GM18508 (cell line): ENCODE data around the gene GSK3B.

Source experiments
- ATAC-seq: cut with Tn5 transposase; IDR thresholded peaks from one replicate; pipeline ENCODE4 v1.9.1; 2021; ENCODE audit warnings: moderate number of reproducible peaks; ENCODE audit not compliant: insufficient read depth, unreplicated experiment

GSK3B gene

DNA sequence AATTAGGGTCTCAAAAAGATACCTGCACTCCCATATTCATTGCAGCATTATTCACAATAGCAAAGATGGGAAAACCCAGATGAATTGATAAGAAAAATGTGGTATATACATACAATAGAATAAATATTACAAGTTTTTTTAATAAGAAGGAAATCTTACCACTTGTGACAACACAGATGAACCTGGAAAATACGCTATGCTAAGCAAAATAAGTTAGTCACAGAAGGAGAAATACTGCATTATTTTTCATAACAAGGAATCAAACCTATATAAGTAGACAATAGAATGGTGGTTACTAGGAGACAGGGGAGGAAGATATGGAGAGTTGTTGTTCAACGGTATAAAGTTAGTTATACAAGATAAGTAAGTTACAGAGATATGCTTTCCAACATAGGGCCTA lies 130.0 kb downstream of the GSK3B start:
- ATAC-seq = no peak

DNA sequence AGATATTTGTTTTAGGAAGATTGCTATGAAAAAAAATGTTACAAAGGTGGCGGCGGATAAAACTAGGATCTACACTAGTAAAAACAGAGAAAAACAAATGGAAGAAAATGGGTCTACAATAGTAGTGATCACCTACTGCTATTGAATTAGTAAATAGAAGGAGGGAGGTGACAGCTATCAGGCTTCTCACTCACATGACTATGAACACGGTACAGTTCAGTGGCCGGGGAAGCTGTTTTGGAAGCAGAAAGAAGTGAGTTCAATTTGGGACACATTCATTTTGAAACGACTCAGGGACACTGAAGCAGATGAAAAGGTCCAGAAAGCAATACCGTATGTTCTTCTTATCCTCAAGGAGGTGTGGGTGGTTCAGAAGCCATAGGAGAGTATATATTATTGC lies 138.3 kb downstream of the GSK3B start:
- ATAC-seq = no peak

DNA sequence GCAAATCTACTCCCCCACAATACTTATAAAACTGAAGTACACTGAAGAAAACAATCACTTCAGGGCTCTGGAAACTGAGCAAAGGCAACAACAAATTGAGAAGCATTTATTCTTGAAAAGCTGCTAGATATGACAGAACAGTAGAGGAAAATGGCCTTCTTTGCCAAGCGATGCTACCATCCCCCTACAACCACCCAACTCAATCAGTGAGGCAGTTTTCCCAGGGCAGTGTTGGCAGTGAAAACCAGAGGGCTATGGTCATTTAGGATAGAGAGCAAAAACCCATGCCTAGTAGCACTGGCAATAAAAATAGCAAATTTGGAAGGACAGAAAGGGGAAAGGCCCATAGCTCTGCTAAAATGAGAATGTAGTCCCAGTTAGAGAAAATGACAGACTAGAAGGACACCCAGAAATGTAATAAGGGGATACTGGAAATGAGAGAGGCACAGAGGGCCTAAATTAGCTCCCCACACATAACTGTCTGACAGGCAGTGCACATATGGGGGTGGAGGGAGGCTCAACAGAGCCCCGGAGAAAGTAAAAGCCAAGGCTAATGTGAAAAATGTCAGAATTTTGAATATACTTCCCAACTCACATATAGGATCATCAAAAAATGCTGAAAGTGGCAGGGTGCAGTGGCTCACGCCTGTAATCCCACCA lies 143.5 kb downstream of the GSK3B start:
- ATAC-seq = no peak

DNA sequence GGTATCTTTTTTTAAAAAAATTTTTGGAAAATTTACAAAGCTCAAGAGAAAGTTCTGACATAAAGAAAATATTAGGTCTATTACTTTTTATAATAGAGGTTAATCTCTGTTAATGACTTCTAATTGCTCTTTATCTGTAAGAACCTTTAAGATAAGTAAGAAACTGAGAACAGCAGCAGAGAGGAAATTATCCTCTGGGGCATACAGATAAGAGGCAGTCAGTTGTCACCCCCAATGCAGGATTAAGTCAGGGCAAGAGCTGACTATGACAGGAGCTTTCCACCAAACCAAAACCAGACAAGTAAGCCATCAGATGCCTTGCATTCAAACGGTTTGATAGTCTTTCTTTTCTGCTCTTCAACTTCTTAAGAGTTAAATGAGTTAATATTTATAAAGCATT lies 149.0 kb downstream of the GSK3B start:
- ATAC-seq = no peak

DNA sequence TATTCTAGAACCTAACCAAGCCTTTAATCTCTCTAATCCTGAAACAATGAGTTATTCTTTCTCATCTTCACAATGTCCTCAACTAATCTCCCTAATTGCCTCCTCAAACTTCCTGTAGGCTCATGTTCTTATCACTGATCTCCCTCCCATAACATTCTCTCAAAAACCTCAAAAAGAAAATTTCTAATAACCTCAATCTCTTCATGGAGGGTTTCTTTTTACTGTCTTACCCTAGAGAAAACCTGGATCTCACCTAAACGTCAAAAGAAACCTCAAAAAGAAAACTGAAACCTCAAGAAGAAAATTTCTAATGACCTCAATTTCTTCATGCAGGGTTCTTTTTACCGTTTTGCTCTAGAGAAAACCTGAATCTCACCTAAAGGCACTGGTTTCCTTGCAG lies 150.2 kb downstream of the GSK3B start:
- ATAC-seq = no peak

DNA sequence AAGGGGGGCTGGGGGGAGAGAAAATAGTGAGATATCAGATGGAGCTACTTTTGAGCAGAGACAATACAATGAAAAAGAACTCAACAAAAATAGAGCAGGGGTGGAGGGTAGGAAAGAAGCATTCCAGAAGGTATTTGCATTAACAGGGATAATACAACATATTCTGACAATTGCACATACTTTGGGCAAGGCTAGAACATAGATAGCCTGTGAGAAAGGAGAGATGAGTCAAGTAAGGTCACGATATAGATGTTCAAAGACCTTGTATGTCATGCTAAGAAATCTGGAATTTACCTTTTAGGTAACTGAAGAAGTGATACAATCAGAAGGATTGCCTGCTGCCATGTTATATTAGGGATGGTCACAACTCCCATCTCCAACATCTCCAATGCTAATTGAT lies 155.2 kb downstream of the GSK3B start:
- ATAC-seq = no peak

DNA sequence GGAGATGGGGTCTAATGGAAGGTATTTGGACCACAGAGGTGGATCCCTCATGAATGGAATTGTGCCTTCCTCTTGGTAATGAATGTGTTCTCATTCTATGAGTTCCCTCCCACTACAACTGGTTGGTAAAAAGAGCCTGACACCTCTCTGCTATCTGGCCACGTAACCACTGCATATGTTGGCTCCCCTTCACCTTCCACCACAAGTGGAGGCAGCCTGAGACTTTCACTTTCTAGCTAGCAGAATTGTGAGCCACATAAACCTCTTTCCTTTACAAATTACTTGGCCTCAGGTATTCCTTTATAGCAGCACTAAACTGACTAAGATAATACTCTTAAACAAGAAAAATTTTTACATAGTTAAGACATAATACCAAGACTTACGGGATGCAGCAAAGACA lies 157.0 kb downstream of the GSK3B start:
- peak; percentile 93 for ATAC-seq

DNA sequence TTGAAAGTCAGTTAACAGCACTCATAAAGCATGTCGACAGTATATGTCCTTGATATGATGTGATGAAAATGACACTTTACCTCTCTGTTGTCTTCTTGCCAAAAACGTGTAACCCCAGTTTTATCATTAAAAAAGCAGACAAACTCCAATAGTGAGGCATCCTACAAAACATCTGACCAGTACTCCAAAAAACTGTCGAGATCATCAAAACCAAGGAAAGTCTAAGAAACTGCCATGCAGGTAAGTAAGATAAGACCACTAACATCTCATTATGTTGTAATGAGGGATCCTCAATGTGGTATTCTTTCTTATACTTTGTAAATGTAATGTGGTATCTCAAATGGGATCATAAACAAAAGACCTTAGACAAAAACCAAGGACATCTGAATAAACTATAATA lies 160.0 kb downstream of the GSK3B start:
- ATAC-seq = no peak

DNA sequence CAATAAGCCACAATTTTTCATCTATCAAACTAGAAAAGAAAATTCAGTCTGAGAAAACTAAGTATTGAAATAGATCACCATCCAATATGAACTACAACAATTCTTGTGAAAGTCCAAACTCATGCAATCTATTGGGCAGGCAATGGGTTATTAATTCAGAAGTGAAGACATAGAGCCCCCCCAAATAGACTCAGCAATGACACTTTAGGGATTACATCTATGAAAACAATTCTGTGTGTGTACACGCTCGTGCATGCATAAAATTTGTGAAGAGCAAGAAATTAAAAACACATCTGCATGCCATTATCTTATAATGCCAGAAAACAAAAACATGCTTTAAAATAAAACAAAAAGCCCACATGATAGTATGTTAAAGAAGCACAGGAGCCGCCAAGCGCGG lies 161.0 kb downstream of the GSK3B start:
- no peak for ATAC-seq

DNA sequence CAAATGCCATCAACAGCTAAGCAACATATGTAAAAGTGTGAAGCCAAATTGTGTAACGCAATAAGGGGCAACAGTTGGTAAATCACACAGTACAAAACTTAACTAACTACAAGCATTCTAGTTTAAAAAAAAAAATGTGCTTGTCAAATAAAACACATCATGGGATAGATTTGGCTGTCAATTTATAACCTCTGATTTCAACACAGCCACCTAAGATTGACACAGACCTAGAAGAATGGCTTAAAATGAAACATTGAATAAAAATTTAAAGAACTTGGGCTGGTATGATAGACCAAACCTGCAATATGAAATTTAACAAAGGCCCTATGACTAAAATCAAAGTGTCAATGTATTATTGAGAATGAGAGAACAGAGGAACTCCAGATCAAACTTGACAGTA lies 164.0 kb downstream of the GSK3B start:
- ATAC-seq = no peak

DNA sequence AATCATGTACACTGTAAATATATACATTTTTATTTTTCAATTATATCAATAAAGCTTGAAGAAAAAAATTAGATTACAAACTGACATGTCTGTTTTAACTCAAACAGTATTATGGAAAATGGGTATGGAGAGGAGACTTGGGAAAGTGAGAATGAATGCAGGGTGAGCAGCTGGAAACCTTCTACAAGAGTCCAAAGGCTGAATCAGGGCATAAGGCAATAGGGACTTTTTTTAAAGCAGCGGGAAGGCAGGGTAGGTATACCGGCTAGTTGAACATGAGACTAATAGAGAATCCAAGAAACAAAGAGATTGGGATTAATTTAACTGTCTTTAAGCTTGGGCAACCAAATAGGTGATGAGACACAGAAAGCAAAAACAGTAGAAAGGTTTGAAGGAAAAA lies 167.1 kb downstream of the GSK3B start:
- no peak for ATAC-seq

DNA sequence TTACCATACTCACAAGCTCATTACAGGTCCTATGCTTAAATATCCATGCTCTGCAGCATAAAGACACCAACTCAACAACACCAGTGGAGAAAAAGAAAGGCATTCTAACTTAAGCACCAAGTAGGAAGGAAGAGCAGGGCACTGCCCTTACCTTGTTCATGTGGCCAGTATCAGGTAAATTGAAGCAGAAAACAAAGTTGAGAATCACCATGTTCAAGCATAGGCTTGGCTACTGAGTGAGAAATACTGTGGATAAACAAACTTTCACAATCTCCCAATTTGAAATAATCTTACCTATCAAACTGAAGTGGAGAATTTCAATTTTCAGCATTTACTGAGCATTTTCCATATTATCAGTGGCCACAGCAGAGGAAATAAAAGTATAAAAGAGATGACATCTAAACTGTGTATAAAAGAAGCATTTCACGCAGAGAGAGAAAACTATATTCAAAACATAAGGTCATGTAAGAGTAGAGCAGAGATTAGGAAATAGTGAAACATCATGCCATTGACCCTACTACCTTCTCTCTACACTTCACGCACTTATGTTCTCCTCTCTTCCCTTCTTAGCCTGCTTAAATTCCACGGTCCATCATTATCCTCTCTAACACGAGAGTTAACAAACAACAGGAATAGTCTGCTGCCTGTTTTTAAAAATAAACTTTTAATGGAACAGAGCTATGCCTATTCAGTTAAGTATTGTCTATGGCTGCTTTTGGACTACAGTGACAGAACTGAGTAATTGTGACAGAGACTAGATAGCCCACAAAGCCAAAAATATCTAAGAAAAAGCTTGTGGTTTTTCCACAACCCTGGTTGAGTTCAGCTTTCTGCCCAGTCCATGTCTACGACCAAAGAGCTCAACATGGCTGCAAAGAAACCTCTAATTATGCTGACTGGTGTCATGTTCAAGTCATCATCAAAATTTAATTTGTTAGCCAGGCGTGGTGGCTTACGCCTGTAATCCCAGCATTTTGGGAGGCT lies 169.8 kb downstream of the GSK3B start:
- no peak for ATAC-seq

DNA sequence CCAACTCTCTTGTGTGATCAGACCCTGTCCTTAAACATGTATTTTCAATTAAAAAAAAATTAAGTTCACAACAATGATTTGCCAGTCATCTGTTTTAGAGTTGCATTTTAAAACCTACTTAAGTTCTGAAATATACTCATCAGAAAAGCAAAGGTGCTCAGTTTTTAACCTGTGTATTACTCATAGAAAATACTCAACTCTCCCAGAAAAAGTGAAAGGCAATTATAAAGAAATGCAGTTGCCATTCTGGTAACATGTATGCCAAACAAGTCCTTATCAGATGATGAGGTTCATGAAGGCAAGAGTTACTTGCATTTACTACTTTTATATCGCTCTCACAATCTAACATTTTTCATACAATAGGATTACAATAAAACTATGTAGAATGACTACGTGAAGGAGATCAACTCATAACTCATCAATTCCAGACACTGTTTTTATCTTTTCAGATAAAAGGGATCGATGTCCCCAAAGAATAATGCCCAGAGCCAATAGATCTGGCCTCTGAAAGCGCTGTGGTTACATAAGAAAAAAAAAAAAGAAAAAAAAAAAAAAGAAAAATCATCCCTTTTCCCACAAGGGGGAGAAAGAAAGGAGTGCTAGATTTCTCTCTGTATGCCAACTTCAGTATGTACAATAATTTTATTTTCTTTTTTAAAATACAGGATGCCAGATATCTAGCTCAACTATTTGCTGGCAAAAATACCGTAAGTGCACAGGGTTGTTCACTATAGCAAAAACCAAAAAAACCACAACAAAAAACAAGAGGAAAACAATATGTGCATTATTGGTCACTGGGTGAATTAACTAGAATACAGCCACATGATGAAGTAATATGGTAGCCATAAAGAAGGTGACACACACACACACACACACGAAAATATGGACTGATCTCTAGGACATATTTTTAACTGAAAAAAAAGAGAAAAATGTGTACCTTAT lies 175.0 kb downstream of the GSK3B start:
- no peak for ATAC-seq

DNA sequence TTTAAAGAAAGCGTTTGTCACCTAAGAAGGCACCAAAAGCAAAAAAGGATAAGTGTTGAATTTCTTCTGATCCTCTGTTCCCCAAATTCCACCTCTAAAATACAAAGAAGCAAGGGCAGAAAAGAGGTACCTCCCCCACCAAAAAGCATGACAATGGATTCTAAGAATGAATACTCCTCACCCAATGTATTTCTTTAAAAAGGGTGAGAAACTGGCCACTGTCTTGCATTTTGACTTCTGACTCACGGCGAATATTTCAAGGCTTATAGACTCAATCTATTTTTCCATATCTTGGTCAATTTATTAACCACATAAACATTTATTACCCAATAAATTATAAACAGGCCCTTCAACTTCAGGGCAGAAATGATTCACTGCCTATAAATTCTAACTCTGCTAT lies 181.2 kb downstream of the GSK3B start:
- ATAC-seq = no peak

DNA sequence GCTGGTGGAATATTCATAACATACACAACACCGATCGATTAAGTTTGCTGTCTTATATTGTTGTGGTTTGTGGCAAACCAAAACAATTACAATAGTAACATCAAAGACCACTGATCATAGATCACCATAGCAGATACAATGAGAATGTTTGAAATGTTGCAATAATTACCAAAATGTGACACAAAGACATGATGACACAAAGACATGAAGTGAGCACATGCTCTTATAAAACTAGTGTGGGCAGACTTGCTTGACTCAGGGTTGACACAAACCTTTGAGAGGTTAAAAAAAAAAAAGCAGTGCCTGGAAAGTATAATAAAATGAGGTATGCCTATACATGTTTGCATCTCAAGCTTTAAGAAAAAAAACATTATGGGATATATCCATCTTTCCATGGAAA lies 182.0 kb downstream of the GSK3B start:
- no peak for ATAC-seq

DNA sequence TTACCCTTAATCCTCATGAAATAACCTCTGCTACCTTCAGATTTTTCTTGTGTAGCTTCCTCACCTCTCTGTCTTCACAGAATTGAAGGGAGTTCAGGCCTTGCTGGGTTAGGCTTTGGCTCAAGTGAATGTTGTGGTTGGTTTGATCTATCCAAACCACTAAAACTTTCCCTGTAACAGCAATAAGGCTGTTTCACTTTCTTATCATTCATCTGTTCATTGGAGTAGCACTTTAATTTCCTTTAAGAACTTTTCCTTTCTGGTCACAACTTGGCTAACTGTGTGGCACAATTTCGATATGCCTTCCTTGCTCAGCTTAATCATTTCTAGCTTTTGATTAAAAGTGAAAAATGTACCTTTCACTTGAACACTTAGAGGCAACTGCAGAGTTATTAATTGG lies 182.5 kb downstream of the GSK3B start:
- ATAC-seq = no peak

DNA sequence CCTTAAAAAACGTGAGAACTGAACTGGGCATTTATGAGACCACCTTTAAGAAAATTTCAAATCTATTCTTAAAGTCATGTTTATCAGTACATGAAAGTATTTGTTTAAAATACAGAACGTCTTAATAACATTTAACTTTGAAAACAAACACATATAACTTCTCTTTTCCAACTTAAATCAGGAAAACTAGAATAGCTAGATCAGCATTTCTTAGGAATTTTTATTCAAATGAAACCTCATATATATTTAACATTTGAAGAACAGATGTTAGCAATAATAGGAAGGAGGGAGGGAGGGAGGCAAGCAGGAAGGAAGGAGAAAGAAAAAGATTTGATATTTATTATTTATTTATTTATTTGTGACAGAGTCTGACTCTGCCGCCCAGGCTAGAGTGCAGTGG lies 192.2 kb downstream of the GSK3B start:
- ATAC-seq = no peak

DNA sequence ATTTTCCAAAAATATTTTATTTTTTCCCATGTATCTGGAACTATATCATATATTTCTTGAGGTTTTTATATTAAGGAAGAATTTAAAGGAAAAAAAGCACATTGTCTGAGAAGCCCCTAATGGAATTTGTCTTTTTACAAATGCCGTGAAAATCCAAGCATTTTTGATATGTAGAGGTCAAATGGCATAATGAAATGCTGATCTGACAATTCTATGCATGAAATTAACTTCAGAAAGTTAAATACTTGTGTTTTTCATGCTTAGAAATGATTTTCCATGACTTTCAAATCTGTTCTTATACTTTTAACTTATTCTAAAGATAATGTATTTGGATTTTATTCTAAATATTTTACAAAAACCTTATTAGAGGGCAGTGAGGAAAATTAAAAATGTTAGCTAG lies 193.1 kb downstream of the GSK3B start:
- no peak for ATAC-seq

DNA sequence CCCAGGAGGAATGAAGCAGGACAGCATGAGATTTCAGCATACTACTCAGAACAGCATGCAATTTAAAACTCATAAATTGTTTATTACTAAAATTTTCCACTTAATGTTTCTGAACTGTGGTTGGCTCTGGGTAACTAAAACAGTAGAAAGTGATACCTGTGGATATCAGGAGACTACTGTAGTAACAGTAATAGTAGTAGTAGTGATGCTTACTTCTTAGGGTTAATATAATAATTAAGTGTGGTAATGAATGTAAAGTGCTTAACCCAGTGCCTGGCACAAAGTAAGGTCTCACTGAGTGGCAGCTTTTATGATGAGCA lies 195.1 kb downstream of the GSK3B start:
- no peak for ATAC-seq

DNA sequence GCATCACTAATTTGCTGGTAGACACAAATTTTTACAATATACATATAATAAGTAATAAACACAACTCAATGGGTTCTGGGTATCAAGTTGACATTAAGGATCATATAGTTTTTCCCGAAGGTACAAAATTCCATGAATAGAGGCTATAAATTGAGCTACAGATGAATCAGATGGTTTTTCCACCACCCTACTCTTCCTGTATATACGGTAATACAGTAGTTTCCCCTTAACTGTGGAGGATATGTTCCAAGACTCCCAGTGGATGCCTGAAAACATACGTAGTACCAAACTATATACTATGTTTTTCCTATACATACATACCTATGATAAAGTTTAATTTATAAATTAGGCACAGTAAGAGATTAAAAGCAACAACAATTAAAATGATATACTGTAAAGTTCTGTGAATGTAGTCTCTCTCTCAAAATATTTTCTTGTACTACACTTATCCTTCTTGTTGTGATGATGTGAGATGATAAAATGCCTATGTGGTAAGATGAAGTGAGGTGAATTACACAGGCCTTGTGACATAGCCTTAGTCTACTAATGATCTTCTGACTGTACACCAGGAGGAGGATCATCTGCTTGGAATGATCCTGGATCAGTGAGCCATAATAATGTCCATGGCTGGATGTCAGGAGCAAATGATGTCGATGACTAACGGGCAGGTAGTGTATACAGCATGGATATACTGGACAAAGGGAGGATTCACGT lies 195.6 kb downstream of the GSK3B start:
- ATAC-seq = no peak
